K562 (cell line): ENCODE results near the gene ACTR5. TPM values are rescaled to one million over a fixed set of nuclear protein-coding genes. Genes with fewer than 3 reads are reported as not detected.

Experiments
- CREB1 ChIP-seq, 2 experiments: sonication (generic) in 1 of 2; formaldehyde crosslinking in 1 of 2; IDR thresholded peaks; 2 replicates each; pipeline versions ENCODE4 v1.6.1 to v1.8.0; 2012 to 2022; ENCODE audit warnings: inconsistent platforms in 1 of 2, mild to moderate bottlenecking in 1 of 2, missing genetic modification reagents in 1 of 2, moderate library complexity in 1 of 2
- HMG20A ChIP-seq: fragments of 450-650 bp; formaldehyde crosslinking; conservative IDR thresholded peaks from 2 replicates; pipeline ENCODE4 v1.4.0; 2020; ENCODE audit warnings: mild to moderate bottlenecking, mixed read lengths
- PHTF2 ChIP-seq: fragments of 250-450 bp; sonication (Bioruptor Pico); IDR thresholded peaks from 2 replicates; pipeline ENCODE4 v1.5.0; 2021; ENCODE audit warnings: mild to moderate bottlenecking
- RBM22 ChIP-seq: fragments of 200-400 bp; formaldehyde crosslinking; IDR thresholded peaks from 2 replicates; pipeline ENCODE4 v1.6.1; 2018; ENCODE audit warnings: low read length, low read depth; ENCODE audit not compliant: poor library complexity, severe bottlenecking
- RBM25 ChIP-seq: fragments of 200-400 bp; formaldehyde crosslinking; IDR thresholded peaks from 2 replicates; pipeline ENCODE4 v1.6.1; 2018; ENCODE audit warnings: low read length, low read depth, moderate library complexity; ENCODE audit not compliant: severe bottlenecking
- SREBF2 ChIP-seq: sonication (generic); formaldehyde crosslinking; IDR thresholded peaks from 2 replicates; pipeline ENCODE4 v1.4.0; 2020; ENCODE audit warnings: mild to moderate bottlenecking, missing genetic modification reagents
- ZKSCAN8 ChIP-seq: fragments of 200-800 bp; sonication (Bioruptor generic); IDR thresholded peaks from 2 replicates; pipeline ENCODE4 v1.6.1; 2016; ENCODE audit warnings: missing genetic modification characterization, missing compliant biosample characterization
- ZNF507 ChIP-seq: conservative IDR thresholded peaks from 2 replicates; pipeline ENCODE4 v1.6.1; 2017; ENCODE audit warnings: missing genetic modification characterization, missing compliant biosample characterization
- polyA plus RNA-seq, 8 experiments: library from polyadenylated mRNA; depleted of rRNA in 4 of 8; stranded (reverse) in 5 of 8; unstranded in 3 of 8; fragments of >200 nt; fragmentation: Nextera tagmentation in 2 of 8; fragmentation: Illumina TruSeq in 1 of 8; extraction: Ambion mirVana in 2 of 8; extraction: Trizol in 1 of 8; gene quantifications; 2 replicates each; pipeline versions ENCODE4 v1.2.1 to v1.2.3, GENCODE V29; 2011 to 2014; ENCODE audit warnings: inconsistent platforms in 1 of 8, missing spikeins in 1 of 8
- total RNA-seq, 7 experiments: library from RNA; depleted of rRNA in 6 of 7; stranded (reverse); fragments of >200 nt in 6 of 7; fragmentation: Illumina TruSeq in 2 of 7; extraction: Trizol in 2 of 7; gene quantifications; 2 replicates each; pipeline versions ENCODE4 v1.2.1 to v1.2.3, GENCODE V29; 2011 to 2021; ENCODE audit warnings: low replicate concordance in 1 of 7
- TF ChIP-seq, protein P1 (sequence below): fragments of 250-450 bp; sonication (Bioruptor Pico); IDR thresholded peaks from 2 replicates; pipeline ENCODE4 v1.4.0; 2020; ENCODE audit warnings: mild to moderate bottlenecking, moderate library complexity, borderline replicate concordance
- TF ChIP-seq, protein P2 (sequence below): fragments of 250-450 bp; sonication (Bioruptor Pico); IDR thresholded peaks from 2 replicates; pipeline ENCODE4 v1.4.0; 2020; ENCODE audit warnings: mild to moderate bottlenecking, moderate library complexity
- TF ChIP-seq, protein P3 (sequence below): sonication (generic); formaldehyde crosslinking; IDR thresholded peaks from 2 replicates; pipeline ENCODE4 v1.8.1; 2023; ENCODE audit warnings: missing genetic modification reagents, mild to moderate bottlenecking, borderline replicate concordance
- TF ChIP-seq, protein P4 (sequence below): fragments of 250-450 bp; sonication (Bioruptor Pico); IDR thresholded peaks from 2 replicates; pipeline ENCODE4 v1.5.0; 2021

Gene ACTR5
- total and polyA plus RNA-seq, 9 of the 15 experiments (the other 6 are each of a cell fraction or from before 2014, with no cell fraction given) = 0.93 to 18.8 (median 12.9) TPM

DNA sequence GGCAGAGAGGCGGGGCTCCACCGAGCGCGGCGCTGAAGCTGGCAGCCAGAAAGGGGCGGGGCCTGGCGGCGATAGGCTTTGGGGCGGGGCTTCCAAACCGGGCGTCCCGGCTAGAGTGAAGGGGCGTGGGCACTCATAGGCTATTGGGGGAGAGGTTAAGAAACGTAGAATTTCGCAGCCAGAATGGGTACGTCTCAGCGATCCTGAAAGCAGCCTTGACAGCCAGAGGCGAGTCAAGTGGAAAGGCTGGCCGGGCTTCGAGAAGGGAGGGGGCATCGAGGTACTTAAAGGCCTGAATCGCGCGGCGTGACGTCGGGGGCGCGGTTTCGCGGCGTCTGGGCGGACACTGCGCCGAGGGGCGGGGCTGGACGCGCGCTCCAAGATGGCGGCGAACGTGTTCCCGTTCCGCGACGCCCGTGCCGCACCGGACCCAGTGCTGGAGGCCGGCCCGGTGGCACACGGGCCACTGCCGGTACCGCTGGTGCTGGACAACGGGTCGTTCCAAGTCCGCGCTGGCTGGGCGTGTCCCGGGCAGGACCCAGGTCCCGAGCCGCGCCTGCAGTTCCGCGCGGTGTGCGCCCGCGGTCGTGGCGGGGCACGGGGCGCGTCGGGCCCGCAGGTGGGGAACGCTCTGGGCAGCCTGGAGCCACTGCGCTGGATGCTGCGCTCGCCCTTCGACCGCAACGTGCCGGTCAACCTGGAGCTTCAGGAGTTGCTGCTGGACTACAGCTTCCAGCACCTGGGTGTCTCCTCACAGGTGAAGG, at the start of gene ACTR5 (continued):
- TF ChIP-seq, protein P1, sequence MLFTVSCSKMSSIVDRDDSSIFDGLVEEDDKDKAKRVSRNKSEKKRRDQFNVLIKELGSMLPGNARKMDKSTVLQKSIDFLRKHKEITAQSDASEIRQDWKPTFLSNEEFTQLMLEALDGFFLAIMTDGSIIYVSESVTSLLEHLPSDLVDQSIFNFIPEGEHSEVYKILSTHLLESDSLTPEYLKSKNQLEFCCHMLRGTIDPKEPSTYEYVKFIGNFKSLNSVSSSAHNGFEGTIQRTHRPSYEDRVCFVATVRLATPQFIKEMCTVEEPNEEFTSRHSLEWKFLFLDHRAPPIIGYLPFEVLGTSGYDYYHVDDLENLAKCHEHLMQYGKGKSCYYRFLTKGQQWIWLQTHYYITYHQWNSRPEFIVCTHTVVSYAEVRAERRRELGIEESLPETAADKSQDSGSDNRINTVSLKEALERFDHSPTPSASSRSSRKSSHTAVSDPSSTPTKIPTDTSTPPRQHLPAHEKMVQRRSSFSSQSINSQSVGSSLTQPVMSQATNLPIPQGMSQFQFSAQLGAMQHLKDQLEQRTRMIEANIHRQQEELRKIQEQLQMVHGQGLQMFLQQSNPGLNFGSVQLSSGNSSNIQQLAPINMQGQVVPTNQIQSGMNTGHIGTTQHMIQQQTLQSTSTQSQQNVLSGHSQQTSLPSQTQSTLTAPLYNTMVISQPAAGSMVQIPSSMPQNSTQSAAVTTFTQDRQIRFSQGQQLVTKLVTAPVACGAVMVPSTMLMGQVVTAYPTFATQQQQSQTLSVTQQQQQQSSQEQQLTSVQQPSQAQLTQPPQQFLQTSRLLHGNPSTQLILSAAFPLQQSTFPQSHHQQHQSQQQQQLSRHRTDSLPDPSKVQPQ (CRISPR knock-in tag) = no peak
- TF ChIP-seq RBM25 (peak; percentile 27), SREBF2 (CRISPR knock-in tag) (no peak), PHTF2 (CRISPR knock-in tag) (no peak), ZNF507 (no peak), CREB1 (IDR thresholded peaks at IDR 0.05) (peak; percentile 77), CREB1 (CRISPR knock-in tag; IDR thresholded peaks at IDR 0.05) (peak; percentile 86), HMG20A (no peak), ZKSCAN8 (CRISPR knock-in tag) (no peak), RBM22 (no peak)
- TF ChIP-seq, protein P2, sequence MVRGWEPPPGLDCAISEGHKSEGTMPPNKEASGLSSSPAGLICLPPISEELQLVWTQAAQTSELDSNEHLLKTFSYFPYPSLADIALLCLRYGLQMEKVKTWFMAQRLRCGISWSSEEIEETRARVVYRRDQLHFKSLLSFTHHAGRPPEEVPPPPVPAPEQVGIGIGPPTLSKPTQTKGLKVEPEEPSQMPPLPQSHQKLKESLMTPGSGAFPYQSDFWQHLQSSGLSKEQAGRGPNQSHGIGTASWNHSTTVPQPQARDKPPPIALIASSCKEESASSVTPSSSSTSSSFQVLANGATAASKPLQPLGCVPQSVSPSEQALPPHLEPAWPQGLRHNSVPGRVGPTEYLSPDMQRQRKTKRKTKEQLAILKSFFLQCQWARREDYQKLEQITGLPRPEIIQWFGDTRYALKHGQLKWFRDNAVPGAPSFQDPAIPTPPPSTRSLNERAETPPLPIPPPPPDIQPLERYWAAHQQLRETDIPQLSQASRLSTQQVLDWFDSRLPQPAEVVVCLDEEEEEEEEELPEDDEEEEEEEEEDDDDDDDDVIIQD (CRISPR knock-in tag) = no peak
- TF ChIP-seq, protein P3, sequence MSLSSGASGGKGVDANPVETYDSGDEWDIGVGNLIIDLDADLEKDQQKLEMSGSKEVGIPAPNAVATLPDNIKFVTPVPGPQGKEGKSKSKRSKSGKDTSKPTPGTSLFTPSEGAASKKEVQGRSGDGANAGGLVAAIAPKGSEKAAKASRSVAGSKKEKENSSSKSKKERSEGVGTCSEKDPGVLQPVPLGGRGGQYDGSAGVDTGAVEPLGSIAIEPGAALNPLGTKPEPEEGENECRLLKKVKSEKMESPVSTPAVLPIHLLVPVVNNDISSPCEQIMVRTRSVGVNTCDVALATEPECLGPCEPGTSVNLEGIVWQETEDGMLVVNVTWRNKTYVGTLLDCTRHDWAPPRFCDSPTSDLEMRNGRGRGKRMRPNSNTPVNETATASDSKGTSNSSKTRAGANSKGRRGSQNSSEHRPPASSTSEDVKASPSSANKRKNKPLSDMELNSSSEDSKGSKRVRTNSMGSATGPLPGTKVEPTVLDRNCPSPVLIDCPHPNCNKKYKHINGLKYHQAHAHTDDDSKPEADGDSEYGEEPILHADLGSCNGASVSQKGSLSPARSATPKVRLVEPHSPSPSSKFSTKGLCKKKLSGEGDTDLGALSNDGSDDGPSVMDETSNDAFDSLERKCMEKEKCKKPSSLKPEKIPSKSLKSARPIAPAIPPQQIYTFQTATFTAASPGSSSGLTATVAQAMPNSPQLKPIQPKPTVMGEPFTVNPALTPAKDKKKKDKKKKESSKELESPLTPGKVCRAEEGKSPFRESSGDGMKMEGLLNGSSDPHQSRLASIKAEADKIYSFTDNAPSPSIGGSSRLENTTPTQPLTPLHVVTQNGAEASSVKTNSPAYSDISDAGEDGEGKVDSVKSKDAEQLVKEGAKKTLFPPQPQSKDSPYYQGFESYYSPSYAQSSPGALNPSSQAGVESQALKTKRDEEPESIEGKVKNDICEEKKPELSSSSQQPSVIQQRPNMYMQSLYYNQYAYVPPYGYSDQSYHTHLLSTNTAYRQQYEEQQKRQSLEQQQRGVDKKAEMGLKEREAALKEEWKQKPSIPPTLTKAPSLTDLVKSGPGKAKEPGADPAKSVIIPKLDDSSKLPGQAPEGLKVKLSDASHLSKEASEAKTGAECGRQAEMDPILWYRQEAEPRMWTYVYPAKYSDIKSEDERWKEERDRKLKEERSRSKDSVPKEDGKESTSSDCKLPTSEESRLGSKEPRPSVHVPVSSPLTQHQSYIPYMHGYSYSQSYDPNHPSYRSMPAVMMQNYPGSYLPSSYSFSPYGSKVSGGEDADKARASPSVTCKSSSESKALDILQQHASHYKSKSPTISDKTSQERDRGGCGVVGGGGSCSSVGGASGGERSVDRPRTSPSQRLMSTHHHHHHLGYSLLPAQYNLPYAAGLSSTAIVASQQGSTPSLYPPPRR = no peak; the same call in 1 of the 2 replicates
- TF ChIP-seq, protein P4, sequence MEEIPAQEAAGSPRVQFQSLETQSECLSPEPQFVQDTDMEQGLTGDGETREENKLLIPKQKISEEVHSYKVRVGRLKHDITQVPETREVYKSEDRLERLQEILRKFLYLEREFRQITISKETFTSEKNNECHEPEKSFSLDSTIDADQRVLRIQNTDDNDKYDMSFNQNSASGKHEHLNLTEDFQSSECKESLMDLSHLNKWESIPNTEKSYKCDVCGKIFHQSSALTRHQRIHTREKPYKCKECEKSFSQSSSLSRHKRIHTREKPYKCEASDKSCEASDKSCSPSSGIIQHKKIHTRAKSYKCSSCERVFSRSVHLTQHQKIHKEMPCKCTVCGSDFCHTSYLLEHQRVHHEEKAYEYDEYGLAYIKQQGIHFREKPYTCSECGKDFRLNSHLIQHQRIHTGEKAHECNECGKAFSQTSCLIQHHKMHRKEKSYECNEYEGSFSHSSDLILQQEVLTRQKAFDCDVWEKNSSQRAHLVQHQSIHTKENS (CRISPR knock-in tag) = no peak
